Osteoblast (primary cell): Measurements from ENCODE around the gene ACRBP. TPM values are rescaled to one million over a fixed set of nuclear protein-coding genes. Genes with fewer than 3 reads are reported as not detected.

Experiments used
- DNase-seq: peaks from one replicate; pipeline ENCODE4 v3.0.0; 2011; ENCODE audit warnings: low spot score, mixed read lengths; ENCODE audit not compliant: insufficient read length; ENCODE audit errors: missing footprints
- H2AFZ ChIP-seq: 2 replicates; pipeline ENCODE4 v1.6.0; 2011; ENCODE audit warnings: mild to moderate bottlenecking, low read length
- H3K27ac ChIP-seq: 2 replicates; pipeline ENCODE4 v1.5.1; 2011; ENCODE audit warnings: mild to moderate bottlenecking, low read depth, low read length, moderate library complexity
- H3K27me3 ChIP-seq: 2 replicates; pipeline ENCODE4 v1.6.0; 2012; ENCODE audit warnings: mild to moderate bottlenecking, control low read depth, inconsistent platforms, low read length, moderate library complexity; ENCODE audit not compliant: insufficient read depth
- H3K36me3 ChIP-seq: 2 replicates; pipeline ENCODE4 v1.5.1; 2011; ENCODE audit warnings: mild to moderate bottlenecking, low read length, control low read depth, moderate library complexity; ENCODE audit not compliant: insufficient read depth
- H3K4me1 ChIP-seq: 2 replicates; pipeline ENCODE4 v1.5.1; 2011; ENCODE audit warnings: mild to moderate bottlenecking, low read length, control low read depth, moderate library complexity; ENCODE audit not compliant: insufficient read depth
- H3K4me2 ChIP-seq: 2 replicates; pipeline ENCODE4 v1.6.0; 2011; ENCODE audit warnings: mild to moderate bottlenecking, low read length; ENCODE audit not compliant: insufficient read depth
- H3K4me3 ChIP-seq: fragments of 200-600 bp; sonication (generic); 3 replicates; pipeline ENCODE4 v1.5.1; 2012; ENCODE audit warnings: mild to moderate bottlenecking, low read length, inconsistent platforms; ENCODE audit not compliant: insufficient read depth
- H3K79me2 ChIP-seq: 2 replicates; pipeline ENCODE4 v1.6.0; 2012; ENCODE audit warnings: mild to moderate bottlenecking, low read length, control low read depth, inconsistent platforms; ENCODE audit not compliant: insufficient read depth
- H3K9me3 ChIP-seq: 2 replicates; pipeline ENCODE4 v1.5.1; 2011; ENCODE audit warnings: low read depth, low read length, control low read depth
- H4K20me1 ChIP-seq: 2 replicates; pipeline ENCODE4 v1.6.0; 2012; ENCODE audit warnings: mild to moderate bottlenecking, low read length, control low read depth; ENCODE audit not compliant: insufficient read depth
- CTCF ChIP-seq: IDR thresholded peaks from 2 replicates; pipeline ENCODE4 v1.5.1; 2011; ENCODE audit warnings: mild to moderate bottlenecking, low read depth, low read length, moderate library complexity; ENCODE audit errors: extremely low read depth
- total RNA-seq: library from RNA; depleted of rRNA; stranded (reverse); fragments of >200 nt; gene quantifications from 2 replicates; pipeline ENCODE4 v1.2.3, GENCODE V29; 2012

The ACRBP gene
- total RNA-seq, 1 donor: 0.36 TPM

DNA sequence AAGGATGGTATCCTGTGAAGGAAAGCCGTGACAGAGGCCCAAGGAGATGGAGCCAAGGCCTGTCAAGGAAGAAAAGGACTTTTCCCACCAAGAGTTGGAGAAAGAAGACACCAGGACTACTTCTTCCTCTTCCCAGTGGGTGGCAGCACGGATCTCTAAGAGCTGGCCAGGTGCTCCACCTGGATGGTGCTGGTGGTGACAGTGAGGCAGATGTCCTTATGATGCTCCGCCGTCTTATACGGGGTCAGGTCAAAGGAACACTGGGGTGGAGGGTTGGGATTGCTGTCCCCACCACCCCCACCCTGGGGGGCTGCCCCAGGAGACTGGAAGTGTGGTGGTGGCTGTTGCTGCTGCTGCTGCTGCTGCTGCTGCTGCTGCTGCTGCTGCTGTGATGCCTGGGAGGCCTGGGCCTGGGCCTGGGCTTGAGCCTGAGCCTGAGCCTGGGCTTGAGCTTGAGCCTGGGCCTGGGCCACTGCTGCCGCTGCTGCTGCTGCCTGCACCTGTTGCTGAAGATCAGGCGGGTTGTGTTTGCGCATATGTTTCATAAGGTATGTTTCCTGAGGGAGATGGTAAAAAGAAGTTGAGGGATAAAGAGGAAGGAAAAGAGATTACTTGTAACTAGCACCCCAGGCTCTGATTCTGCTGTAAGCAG lies 20.5 kb upstream of the ACRBP start:
- Histone ChIP-seq H3K4me2 (no peak overlapping the region), H3K27me3 (no peaks in the 10 kb centered on the region), H3K79me2 (peaks cover 2% of the 10 kb centered on the region), H4K20me1 (no peaks in the 10 kb centered on the region), H3K9me3 (no peaks in the 10 kb centered on the region), H3K27ac (no peak overlapping the region), H2AFZ (no peak overlapping the region), H3K4me3 (no peak overlapping the region), H3K4me1 (peaks cover 3% of the 10 kb centered on the region), H3K36me3 (peaks cover 57% of the 10 kb centered on the region)
- no peak for TF ChIP-seq CTCF
- DNase-seq: peak; percentile 52

GRCh38 chr12:6666211-6666610 lies 19.0 kb upstream of the ACRBP start:
- no peak for DNase-seq
- no peaks in the 10 kb centered on the region for H3K27me3 ChIP-seq
- H3K27ac ChIP-seq: no peak overlapping the region
- peaks cover 44% of the 10 kb centered on the region for H3K36me3 ChIP-seq
- no peak overlapping the region for H2AFZ ChIP-seq
- no peaks in the 10 kb centered on the region for H3K9me3 ChIP-seq
- no peak overlapping the region for H3K4me3 ChIP-seq
- H3K79me2 ChIP-seq: peaks cover 15% of the 10 kb centered on the region
- H3K4me2 ChIP-seq: no peak overlapping the region
- peaks cover 9% of the 10 kb centered on the region for H3K4me1 ChIP-seq
- TF ChIP-seq CTCF: no peak
- no peaks in the 10 kb centered on the region for H4K20me1 ChIP-seq

DNA sequence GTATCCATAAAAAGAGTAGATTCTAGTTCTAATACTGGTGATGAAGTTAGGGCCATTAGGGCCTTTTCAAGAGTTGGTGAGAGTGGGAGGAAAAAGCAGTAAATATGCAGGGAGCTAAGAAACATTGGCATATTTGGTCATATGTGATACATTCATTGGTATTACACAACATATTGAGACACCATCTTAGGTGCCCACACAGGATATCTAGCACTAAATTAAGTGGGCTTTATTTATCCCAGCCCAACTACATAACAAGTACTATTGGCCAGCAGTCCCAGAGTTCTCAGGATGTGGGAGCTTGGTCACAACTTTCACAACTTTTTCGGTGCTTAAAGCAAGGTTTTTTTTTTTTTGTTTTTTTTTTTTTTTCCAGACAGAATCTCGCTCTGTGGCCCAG lies 17.7 kb upstream of the ACRBP start:
- Histone ChIP-seq H3K79me2 (peaks cover 19% of the 10 kb centered on the region), H3K27me3 (no peaks in the 10 kb centered on the region), H3K27ac (no peak overlapping the region), H3K9me3 (no peaks in the 10 kb centered on the region), H2AFZ (no peak overlapping the region), H4K20me1 (no peaks in the 10 kb centered on the region), H3K36me3 (peaks cover 32% of the 10 kb centered on the region), H3K4me1 (peaks cover 9% of the 10 kb centered on the region), H3K4me3 (no peak overlapping the region), H3K4me2 (no peak overlapping the region)
- TF ChIP-seq CTCF: no peak
- peak; percentile 55 for DNase-seq

GRCh38 chr12:6662906-6663742 lies 15.9 kb upstream of the ACRBP start, which contains the start of gene ING4:
TSS of gene ING4 (minus strand) at chr12:6663119. CDS start at chr12:6663101, 18 bp downstream.
- Histone ChIP-seq H3K27ac (peak within 1 kb of the TSS; percentile 76), H3K4me1 (peaks cover 9% of the 10 kb centered on the region), H2AFZ (peak within 1 kb of the TSS; percentile 98), H3K4me3 (peak within 1 kb of the TSS; percentile 100), H3K4me2 (peak within 1 kb of the TSS; percentile 99), H3K36me3 (peaks cover 14% of the 10 kb centered on the region), H4K20me1 (no peaks in the 10 kb centered on the region), H3K27me3 (no peaks in the 10 kb centered on the region), H3K9me3 (no peaks in the 10 kb centered on the region), H3K79me2 (peaks cover 24% of the 10 kb centered on the region)
- no peak for TF ChIP-seq CTCF
- peak; percentile 98 for DNase-seq
